ENCODE data around the gene NT5DC3. TPM values are rescaled to one million over a fixed set of nuclear protein-coding genes. Genes with fewer than 3 reads are reported as not detected.

The NT5DC3 gene
- total RNA-seq, 1 experiment from 2014 or later, result 15.4 TPM

DNA sequence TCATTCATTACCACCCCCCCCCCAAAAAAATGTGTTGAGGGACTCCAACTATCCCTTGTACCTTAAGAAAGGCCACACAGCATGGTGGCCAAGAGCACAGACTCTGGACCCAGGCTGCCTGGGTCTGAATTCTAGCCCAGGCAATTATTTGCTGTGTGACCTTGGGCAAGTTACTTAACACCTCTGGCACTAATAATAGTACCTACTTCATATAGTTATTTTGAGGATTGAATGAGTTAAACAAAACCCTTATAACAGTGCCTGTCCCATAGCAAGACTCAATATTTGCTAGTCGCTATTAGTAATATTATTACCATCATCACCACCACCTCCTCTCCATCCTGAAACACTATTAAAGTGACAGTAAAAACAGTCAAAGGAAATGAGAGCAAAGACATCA is 37.2 kb downstream of the NT5DC3 start:
- DNase-seq (ENCODE audit: low read depth in 1 of 2, low spot score in 2 of 2), result no peak
- Histone ChIP-seq H3K27me3 (replicated peaks) (no peaks in the 10 kb centered on the region), H3K4me1 (replicated peaks) (peaks cover 21% of the 10 kb centered on the region), H3K9me3 (replicated peaks) (no peaks in the 10 kb centered on the region), H3K36me3 (peaks cover 20% of the 10 kb centered on the region), H3K4me3 (no peak overlapping the region), H3K27ac (no peak overlapping the region)

DNA sequence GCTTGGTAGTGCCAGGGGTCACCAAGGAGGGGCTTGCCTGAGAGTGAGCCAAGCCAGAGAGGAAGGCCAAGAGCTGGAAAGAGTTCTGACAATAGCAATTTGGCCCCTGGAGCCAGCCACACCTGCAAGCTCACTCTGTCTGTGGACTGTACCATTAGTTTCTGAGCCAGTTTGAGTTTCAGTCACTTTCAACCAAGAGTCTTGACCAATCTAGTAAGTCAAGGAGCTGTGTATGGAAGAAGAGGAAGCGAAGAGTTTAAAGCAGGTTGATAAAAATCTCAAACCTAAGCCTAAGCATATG is 38.5 kb downstream of the NT5DC3 start:
- peaks cover 32% of the 10 kb centered on the region for H3K36me3 ChIP-seq
- H3K27ac ChIP-seq, result no peak overlapping the region
- H3K4me1 ChIP-seq (replicated peaks), result peaks cover 21% of the 10 kb centered on the region
- H3K9me3 ChIP-seq (replicated peaks), result no peaks in the 10 kb centered on the region
- DNase-seq (ENCODE audit: low read depth in 1 of 2, low spot score in 2 of 2), result no peak
- H3K4me3 ChIP-seq, result no peak overlapping the region
- H3K27me3 ChIP-seq (replicated peaks), result no peaks in the 10 kb centered on the region

DNA sequence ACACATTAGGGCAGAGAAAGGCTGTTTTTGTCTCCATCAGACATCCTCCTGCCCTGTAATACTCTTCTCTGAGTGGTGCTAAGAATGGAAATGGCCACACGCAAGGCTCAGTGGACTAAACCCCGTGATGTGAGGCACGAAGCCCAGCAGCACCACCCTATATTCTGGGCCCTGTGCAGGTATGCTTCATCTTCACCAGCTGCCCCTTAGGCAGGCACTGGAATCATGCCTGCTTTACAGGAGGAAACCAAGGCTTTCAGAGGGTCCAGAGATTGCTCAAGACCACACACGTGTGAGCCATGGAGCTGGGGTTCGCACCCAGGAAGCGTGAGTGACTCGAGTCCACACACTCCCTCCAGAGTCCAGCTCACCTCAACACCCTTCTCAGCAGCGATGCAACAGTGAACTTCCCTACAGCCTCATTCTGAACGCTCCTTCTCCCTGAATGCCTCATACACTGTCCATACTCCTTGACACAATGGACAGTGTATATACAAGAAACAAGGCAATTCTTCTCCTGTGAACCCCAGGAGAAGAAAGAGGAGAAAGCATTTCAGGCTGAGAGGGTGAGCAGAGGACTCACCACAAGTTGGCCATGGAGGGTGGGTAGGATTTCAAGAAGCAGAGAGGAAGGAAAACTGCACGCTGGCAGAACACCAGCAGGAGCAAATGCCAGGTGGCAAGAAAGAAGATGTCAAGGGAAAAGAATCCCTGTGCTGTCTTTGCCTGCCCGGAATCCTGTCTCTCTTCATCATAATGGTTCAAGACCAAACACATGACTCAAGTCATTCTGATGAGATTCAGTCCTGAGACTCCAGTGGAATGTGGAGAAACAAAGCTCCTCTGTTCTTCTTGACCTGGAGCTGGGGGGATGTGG is 39.1 kb downstream of the NT5DC3 start:
- Histone ChIP-seq H3K36me3 (peaks cover 28% of the 10 kb centered on the region), H3K4me3 (no peak overlapping the region), H3K27me3 (replicated peaks) (no peaks in the 10 kb centered on the region), H3K9me3 (replicated peaks) (no peaks in the 10 kb centered on the region), H3K27ac (no peak overlapping the region), H3K4me1 (replicated peaks) (peaks cover 21% of the 10 kb centered on the region)
- DNase-seq (ENCODE audit: low read depth in 1 of 2, low spot score in 2 of 2), result peak in 1 of 2 experiments; percentile 4

DNA sequence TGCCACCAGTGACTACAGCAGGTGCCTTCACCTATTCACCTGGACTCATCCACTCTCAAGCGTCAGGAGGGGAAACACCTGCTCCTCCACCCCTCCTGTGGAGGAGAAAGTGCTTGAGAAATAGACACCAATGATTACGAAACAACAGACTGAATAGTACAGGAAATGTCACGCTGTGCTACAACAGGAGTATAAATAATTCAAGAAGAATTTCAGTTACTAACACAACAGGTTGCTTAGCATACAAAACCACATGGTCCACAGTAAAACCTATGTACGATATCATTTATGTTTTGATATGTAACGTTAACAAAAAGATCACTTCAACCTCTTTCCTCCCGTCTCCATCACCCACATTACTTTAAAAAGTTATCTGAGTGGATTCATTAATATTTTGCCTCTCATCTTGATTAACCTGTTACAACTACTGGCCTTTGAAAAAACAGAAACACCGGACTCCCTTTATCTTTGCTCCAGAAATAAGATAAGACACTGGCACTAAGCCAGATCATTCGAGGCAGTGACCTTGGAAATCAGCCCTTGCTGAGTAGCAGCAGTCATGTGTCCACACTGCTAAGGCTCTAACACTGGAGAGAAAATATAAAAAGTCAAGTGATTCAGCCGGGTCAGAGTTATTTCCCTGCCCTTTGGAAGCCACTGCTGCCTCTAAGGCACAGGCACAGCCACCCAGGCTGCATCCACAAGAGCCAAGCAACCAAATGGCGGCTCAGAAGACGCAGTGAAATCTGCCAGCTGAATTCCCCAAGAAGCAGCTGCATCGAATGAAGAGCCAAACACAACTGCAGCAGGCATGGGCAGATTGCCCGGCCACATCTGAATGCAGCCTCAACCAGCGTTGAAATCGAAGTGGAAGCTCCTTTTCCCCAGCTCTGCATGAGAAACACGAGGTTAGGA is 40.9 kb downstream of the NT5DC3 start:
- no peak for DNase-seq (ENCODE audit: low read depth in 1 of 2, low spot score in 2 of 2)
- Histone ChIP-seq H3K4me1 (replicated peaks) (peaks cover 9% of the 10 kb centered on the region), H3K27me3 (replicated peaks) (no peaks in the 10 kb centered on the region), H3K9me3 (replicated peaks) (no peaks in the 10 kb centered on the region), H3K27ac (no peak overlapping the region), H3K36me3 (peaks cover 34% of the 10 kb centered on the region), H3K4me3 (no peak overlapping the region)

DNA sequence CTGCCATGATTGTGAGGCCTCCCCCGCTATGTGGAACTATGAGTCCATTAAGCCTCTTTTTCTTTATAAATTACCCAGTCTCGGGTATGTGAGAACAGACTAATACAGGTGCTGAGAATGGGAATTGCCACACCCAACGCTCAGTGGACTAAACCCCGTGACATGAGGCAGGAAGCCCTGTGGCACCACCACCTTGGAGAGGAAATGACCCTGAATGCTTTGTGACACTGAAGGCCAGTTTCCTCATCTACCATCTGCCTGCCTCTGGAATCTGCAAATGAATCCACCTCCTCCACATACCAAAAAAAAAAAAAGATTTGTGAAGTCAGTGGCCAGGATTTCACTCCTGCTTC is 41.6 kb downstream of the NT5DC3 start:
- peaks cover 2% of the 10 kb centered on the region for H3K4me1 ChIP-seq (replicated peaks)
- H3K36me3 ChIP-seq, result peaks cover 39% of the 10 kb centered on the region
- no peaks in the 10 kb centered on the region for H3K9me3 ChIP-seq (replicated peaks)
- H3K27me3 ChIP-seq (replicated peaks), result no peaks in the 10 kb centered on the region
- H3K27ac ChIP-seq, result no peak overlapping the region
- no peak overlapping the region for H3K4me3 ChIP-seq
- DNase-seq (ENCODE audit: low read depth in 1 of 2, low spot score in 2 of 2), result no peak

DNA sequence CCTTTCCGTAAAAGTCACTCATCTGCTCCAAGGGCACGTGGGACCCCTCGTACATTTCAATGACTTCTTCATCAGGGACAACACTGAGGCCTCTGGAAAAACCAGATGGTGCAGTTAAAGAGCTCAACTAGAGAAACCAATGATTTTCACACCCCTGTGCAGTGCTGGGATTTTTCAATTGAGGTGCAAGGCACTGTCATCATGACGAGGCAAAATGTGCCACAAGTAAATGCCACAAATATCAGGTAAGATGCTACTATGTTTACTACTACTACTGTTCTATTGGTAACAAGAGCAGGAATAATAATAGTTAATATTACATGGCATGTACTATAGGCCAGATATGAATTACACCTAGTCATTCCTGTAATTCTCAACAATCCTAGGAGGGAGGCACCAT is 42.4 kb downstream of the NT5DC3 start:
- no peaks in the 10 kb centered on the region for H3K4me1 ChIP-seq (replicated peaks)

DNA sequence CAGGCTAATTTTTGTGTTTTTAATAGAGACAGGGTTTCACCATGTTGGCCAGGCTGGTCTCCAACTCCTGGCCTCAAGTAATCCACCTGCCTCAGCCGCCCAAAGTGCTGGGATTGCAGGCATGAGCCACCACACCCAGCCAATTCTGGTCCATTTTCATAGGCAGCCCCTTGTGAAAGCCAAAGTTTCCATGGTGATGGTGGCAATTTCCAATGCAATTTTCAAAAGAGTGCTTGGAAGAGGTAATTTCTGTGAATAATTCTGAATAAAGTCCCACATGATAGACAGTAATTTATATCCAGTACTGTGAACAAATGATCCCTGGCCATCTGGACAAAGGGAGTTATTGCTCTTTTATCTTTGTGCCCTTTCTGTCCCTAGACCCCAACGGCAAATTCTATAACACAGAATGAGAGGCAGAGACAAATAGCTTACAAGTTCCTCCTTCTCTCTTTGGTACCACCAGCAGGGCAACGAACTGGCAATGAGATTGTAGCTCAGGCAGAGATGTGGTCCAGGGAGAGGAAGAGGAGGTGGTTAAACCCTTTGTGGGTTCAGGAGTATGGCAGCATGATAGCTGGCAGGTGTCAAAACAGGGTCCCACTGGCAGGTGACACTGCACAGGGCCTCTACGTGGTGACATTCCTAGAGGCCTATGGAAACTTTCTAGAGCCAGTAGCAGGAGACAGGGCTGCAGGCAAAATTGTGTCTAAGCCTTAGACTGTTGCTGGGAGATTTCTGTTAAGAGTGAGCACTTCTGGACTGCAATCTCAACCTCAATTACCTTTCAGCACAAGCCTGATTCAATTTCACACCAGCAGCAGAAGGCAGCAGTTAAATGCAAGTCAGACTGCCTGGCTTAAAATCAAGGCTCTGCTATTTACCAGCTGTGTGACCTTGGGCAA is 46.5 kb downstream of the NT5DC3 start:
- Histone ChIP-seq H3K36me3 (peaks cover 62% of the 10 kb centered on the region), H3K4me1 (replicated peaks) (no peaks in the 10 kb centered on the region), H3K27ac (no peak overlapping the region), H3K9me3 (replicated peaks) (no peaks in the 10 kb centered on the region), H3K4me3 (no peak overlapping the region), H3K27me3 (replicated peaks) (no peaks in the 10 kb centered on the region)
- no peak for DNase-seq (ENCODE audit: low read depth in 1 of 2, low spot score in 2 of 2)

More for the DNA sequence above, 42.4 kb downstream of the NT5DC3 start:
- Histone ChIP-seq H3K9me3 (replicated peaks) (no peaks in the 10 kb centered on the region), H3K27ac (no peak overlapping the region), H3K36me3 (peaks cover 43% of the 10 kb centered on the region), H3K27me3 (replicated peaks) (no peaks in the 10 kb centered on the region), H3K4me3 (no peak overlapping the region)
- DNase-seq (ENCODE audit: low read depth in 1 of 2, low spot score in 2 of 2), result no peak

DNA sequence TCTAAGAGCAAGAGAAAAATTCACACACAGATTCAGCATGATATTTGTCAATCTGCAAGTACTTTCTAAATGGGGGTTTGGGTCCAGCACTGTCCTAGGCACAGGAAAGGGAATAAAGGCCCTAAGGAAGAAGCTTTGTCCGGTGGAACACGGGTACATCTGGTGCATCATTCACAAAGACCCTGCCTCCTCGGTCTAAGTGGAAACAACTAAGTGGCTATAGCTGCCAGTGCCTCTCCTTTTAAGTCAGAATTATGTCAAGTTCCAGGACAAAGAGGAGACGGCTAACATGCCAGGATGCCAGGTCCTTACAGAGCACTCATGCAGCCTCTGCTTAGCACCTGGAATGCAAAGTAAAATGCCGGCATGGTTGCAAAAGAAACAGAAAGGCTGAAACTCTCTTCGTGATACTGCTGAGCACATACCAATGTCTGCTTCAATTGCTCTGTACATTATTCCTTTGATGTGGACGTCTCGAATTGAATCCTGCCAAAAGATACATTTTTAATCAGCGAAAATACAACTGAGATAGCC is 47.5 kb downstream of the NT5DC3 start:
- Histone ChIP-seq H3K9me3 (replicated peaks) (no peaks in the 10 kb centered on the region), H3K36me3 (peaks cover 62% of the 10 kb centered on the region), H3K4me1 (replicated peaks) (no peaks in the 10 kb centered on the region), H3K27me3 (replicated peaks) (no peaks in the 10 kb centered on the region), H3K27ac (no peak overlapping the region), H3K4me3 (no peak overlapping the region)
- no peak for DNase-seq (ENCODE audit: low read depth in 1 of 2, low spot score in 2 of 2)

DNA sequence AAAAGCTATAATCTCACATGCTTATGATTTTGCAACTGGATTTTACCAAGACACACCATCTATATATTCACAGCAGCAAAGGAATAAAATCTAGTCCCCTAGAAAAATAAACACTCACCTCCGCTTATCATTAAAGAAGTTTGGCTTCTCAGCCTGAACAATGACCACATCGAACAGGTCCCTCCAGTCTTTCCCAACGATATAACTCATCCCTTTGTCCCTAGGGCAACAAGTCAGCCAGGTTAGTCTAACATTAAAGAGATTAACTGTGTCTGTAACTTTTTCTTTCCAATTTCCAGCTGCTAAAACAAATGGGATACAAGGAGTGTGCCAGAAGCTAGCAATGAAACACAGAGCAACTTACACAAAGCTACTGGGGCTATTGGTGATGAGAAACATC is 48.0 kb downstream of the NT5DC3 start:
- no peak for DNase-seq (ENCODE audit: low read depth in 1 of 2, low spot score in 2 of 2)
- no peaks in the 10 kb centered on the region for H3K9me3 ChIP-seq (replicated peaks)
- H3K27ac ChIP-seq, result no peak overlapping the region
- no peaks in the 10 kb centered on the region for H3K4me1 ChIP-seq (replicated peaks)
- peaks cover 58% of the 10 kb centered on the region for H3K36me3 ChIP-seq
- no peaks in the 10 kb centered on the region for H3K27me3 ChIP-seq (replicated peaks)
- H3K4me3 ChIP-seq, result no peak overlapping the region

DNA sequence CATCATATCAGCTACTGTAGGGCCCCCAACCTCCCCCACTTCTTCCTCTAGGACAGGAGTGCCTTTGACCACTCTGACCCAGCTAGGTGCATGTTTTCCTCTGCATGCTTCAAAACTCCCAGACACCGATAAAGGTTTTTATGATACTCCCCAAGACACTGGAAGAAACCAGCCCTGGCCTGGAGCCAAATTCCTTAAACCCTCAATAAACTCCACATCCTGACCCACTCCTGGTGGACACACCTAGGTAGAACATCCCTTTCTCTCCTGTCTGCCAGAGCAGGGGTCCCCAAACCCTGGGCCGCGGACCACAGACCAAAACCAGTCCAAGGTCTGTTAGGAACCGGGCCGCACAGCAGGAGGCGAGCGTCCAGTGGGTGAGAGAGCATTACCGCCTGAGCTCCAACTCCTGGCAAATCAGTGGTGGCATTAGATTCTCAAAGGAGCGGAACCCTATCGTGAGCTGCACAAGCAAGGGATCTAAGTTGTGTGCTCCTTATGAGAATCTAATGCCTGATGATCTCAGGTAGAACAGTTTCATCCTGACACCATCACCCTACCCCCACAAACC is 49.6 kb downstream of the NT5DC3 start:
- Histone ChIP-seq H3K9me3 (replicated peaks) (no peaks in the 10 kb centered on the region), H3K4me3 (no peak overlapping the region), H3K36me3 (peaks cover 50% of the 10 kb centered on the region), H3K4me1 (replicated peaks) (no peaks in the 10 kb centered on the region), H3K27ac (no peak overlapping the region), H3K27me3 (replicated peaks) (no peaks in the 10 kb centered on the region)
- no peak for DNase-seq (ENCODE audit: low read depth in 1 of 2, low spot score in 2 of 2)

DNA sequence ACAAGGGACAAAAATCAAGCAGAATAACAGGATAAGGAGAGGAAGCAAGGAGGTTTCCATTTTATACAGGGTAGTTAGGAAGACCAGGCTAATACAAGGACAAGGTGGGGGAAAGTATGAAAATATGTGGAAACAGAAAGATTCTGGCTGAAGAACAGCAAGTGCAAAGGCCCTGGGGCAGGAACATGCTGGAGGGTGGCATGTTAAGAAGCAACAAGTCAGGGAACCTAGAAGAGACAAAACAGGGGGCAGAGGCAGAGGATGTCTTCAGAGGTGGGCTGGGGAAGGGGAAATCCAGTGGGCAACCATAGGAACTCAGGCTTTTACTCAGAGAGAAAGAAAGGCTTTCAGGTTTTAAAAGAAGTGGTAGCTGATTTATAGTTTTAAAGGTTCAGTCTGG is 54.8 kb downstream of the NT5DC3 start:
- no peak overlapping the region for H3K4me3 ChIP-seq
- no peaks in the 10 kb centered on the region for H3K9me3 ChIP-seq (replicated peaks)
- H3K27ac ChIP-seq, result no peak overlapping the region
- H3K4me1 ChIP-seq (replicated peaks), result no peaks in the 10 kb centered on the region
- no peak for DNase-seq (ENCODE audit: low read depth in 1 of 2, low spot score in 2 of 2)
- no peaks in the 10 kb centered on the region for H3K27me3 ChIP-seq (replicated peaks)
- peaks cover 46% of the 10 kb centered on the region for H3K36me3 ChIP-seq

DNA sequence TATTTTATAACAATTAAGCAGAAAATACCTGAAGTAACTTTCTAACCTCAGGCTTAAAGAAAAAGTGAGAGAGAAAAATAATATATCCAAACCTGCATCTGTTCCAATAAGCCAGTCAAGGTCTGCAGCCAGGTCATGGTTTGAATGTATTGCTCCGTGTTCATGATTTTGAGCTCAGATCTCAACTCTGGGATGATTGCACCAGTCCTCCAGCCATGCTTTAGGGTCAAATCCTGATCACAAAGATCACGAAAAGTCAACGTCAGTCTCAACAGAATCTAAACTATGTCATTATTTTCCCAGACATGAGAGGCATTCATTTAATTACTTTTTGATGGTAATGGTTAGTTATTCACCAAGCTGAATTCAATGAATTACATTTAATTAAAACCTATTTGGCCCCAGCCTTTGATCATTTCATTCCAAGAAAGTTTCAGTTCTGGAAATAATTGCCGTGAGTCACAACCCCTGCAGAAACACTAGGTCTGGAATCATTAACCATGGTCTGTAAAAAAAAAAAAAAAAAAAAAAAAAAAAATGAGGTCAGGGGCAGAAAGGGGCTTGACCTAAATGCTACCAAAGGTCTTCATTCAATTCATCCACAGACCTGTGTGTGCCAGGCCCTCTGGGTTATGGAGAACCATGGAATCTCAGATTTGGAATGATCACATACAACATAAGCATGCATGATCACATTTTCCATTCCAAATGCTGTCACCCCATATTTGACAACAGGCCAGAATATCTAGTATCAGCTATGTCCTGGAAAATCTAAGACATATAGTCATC is 55.6 kb downstream of the NT5DC3 start:
- Histone ChIP-seq H3K27me3 (replicated peaks) (no peaks in the 10 kb centered on the region), H3K4me1 (replicated peaks) (no peaks in the 10 kb centered on the region), H3K27ac (no peak overlapping the region), H3K36me3 (peaks cover 42% of the 10 kb centered on the region), H3K4me3 (no peak overlapping the region), H3K9me3 (replicated peaks) (no peaks in the 10 kb centered on the region)
- DNase-seq (ENCODE audit: low read depth in 1 of 2, low spot score in 2 of 2), result no peak
